DOHH2 (cell line): ENCODE measurements around the gene PPP2R5E.

Experiments
- H3F3A ChIP-seq: fragments of 200-600 bp; sonication (generic), shearing (Covaris generic); 2 replicates; pipeline ENCODE4 v1.6.0; 2016; ENCODE audit warnings: antibody characterized with exemption, mild to moderate bottlenecking; ENCODE audit not compliant: control insufficient read depth, insufficient read depth
- H3K27ac ChIP-seq: fragments of 200-600 bp; sonication (generic); 2 replicates; pipeline ENCODE4 v1.5.1; 2014; ENCODE audit warnings: low read depth, mild to moderate bottlenecking, low read length, moderate library complexity
- H3K27me3 ChIP-seq: fragments of 200-600 bp; sonication (generic); 2 replicates; pipeline ENCODE4 v1.6.1; 2014; ENCODE audit warnings: mild to moderate bottlenecking, low read length, mixed read lengths; ENCODE audit not compliant: control insufficient read depth
- H3K36me3 ChIP-seq: fragments of 200-600 bp; sonication (generic); 2 replicates; pipeline ENCODE4 v1.6.1; 2014; ENCODE audit warnings: mild to moderate bottlenecking, low read length, moderate library complexity, mixed read lengths; ENCODE audit not compliant: control insufficient read depth
- H3K4me1 ChIP-seq: fragments of 200-600 bp; sonication (generic); 2 replicates; pipeline ENCODE4 v1.6.1; 2014; ENCODE audit warnings: mild to moderate bottlenecking, low read length, mixed read lengths; ENCODE audit not compliant: control insufficient read depth
- H3K4me2 ChIP-seq: fragments of 200-600 bp; sonication (generic); 2 replicates; pipeline ENCODE4 v1.6.0; 2014; ENCODE audit warnings: mild to moderate bottlenecking, low read length, moderate library complexity
- H3K4me3 ChIP-seq: fragments of 200-600 bp; sonication (generic); 2 replicates; pipeline ENCODE4 v1.5.1; 2014; ENCODE audit warnings: mild to moderate bottlenecking, low read length, mixed read lengths
- H3K79me2 ChIP-seq: fragments of 200-600 bp; sonication (generic); 2 replicates; pipeline ENCODE4 v1.6.1; 2014; ENCODE audit warnings: mild to moderate bottlenecking, low read length, mixed read lengths; ENCODE audit not compliant: control insufficient read depth
- H3K9me2 ChIP-seq: fragments of 200-600 bp; sonication (generic); replicated peaks from 2 replicates; pipeline ENCODE4 v1.6.1; 2014; ENCODE audit warnings: mild to moderate bottlenecking, low read length, mixed read lengths; ENCODE audit not compliant: control insufficient read depth
- H3K9me3 ChIP-seq: fragments of 200-600 bp; sonication (generic); 2 replicates; pipeline ENCODE4 v1.6.1; 2014; ENCODE audit warnings: antibody characterized with exemption, low read length, mixed read lengths; ENCODE audit not compliant: control insufficient read depth, insufficient read depth
- H4K20me1 ChIP-seq: fragments of 200-600 bp; sonication (generic); 2 replicates; pipeline ENCODE4 v1.6.0; 2014; ENCODE audit warnings: low read depth, mild to moderate bottlenecking, antibody characterized with exemption, low read length, moderate library complexity; ENCODE audit not compliant: control insufficient read depth, insufficient read depth
- EZH2phosphoT487 ChIP-seq: fragments of 200-600 bp; sonication (generic); IDR thresholded peaks from 2 replicates; pipeline ENCODE4 v1.6.1; 2017; ENCODE audit warnings: borderline replicate concordance, mild to moderate bottlenecking, antibody characterized with exemption, low read length, moderate library complexity, mixed read lengths
- TF ChIP-seq, protein P1 (sequence below): fragments of 200-600 bp; sonication (generic); IDR thresholded peaks from one replicate; pipeline ENCODE4 v1.5.1; 2014; ENCODE audit warnings: antibody characterized with exemption, mild to moderate bottlenecking, low read depth, low read length; ENCODE audit not compliant: poor library complexity, severe bottlenecking

Gene PPP2R5E

GRCh38 chr14:63361790-63362189, 181.4 kb downstream of the PPP2R5E start:
- no peaks in the 10 kb centered on the region for H3K9me3 ChIP-seq
- no peak for TF ChIP-seq EZH2phosphoT487
- TF ChIP-seq, protein P1, sequence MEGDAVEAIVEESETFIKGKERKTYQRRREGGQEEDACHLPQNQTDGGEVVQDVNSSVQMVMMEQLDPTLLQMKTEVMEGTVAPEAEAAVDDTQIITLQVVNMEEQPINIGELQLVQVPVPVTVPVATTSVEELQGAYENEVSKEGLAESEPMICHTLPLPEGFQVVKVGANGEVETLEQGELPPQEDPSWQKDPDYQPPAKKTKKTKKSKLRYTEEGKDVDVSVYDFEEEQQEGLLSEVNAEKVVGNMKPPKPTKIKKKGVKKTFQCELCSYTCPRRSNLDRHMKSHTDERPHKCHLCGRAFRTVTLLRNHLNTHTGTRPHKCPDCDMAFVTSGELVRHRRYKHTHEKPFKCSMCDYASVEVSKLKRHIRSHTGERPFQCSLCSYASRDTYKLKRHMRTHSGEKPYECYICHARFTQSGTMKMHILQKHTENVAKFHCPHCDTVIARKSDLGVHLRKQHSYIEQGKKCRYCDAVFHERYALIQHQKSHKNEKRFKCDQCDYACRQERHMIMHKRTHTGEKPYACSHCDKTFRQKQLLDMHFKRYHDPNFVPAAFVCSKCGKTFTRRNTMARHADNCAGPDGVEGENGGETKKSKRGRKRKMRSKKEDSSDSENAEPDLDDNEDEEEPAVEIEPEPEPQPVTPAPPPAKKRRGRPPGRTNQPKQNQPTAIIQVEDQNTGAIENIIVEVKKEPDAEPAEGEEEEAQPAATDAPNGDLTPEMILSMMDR: no peak
- H3K36me3 ChIP-seq: no peaks in the 10 kb centered on the region

DNA sequence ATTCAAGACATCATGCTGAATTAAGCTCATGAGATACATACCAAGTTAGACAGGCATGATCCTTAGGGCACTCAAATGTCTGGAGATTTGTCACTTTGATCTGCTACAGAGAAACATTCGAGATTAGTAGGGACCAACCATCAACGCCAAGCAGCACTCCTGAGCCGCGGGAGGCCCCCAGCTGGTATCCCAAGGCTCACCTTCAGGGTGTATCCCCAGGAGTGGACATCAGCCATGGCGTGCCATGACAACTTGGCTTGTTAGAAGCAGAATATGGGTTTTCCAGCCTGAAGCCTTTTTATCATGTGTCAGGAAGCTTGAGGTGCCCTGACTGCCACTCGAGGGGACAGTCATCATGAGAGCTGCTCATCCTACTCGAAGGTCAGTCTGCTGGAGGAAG, 185.3 kb downstream of the PPP2R5E start:
- Histone ChIP-seq H3K4me1 (no peaks in the 10 kb centered on the region), H3K9me2 (no peaks in the 10 kb centered on the region), H3K9me3 (no peaks in the 10 kb centered on the region), H3K27ac (no peak overlapping the region), H3K4me2 (no peak overlapping the region), H3K36me3 (no peaks in the 10 kb centered on the region), H3K4me3 (no peak overlapping the region), H3K79me2 (no peaks in the 10 kb centered on the region), H3K27me3 (peaks cover 12% of the 10 kb centered on the region; the same call in 1 of the 2 replicates), H4K20me1 (no peaks in the 10 kb centered on the region), H3F3A (no peaks in the 10 kb centered on the region)
- TF ChIP-seq, protein P1: no peak
- TF ChIP-seq EZH2phosphoT487: no peak

More at GRCh38 chr14:63361790-63362189, 181.4 kb downstream of the PPP2R5E start:
- Histone ChIP-seq H3F3A (no peaks in the 10 kb centered on the region), H3K27me3 (peaks cover 12% of the 10 kb centered on the region; the same call in 1 of the 2 replicates), H3K79me2 (no peaks in the 10 kb centered on the region), H3K4me1 (no peaks in the 10 kb centered on the region), H3K27ac (no peak overlapping the region), H3K9me2 (no peaks in the 10 kb centered on the region), H3K4me2 (no peak overlapping the region), H4K20me1 (no peaks in the 10 kb centered on the region), H3K4me3 (no peak overlapping the region)

- Histone ChIP-seq H3K9me2 (no peaks in the 10 kb centered on the region), H3K27ac (no peak overlapping the region), H3K4me3 (no peak overlapping the region), H3F3A (no peaks in the 10 kb centered on the region), H4K20me1 (no peaks in the 10 kb centered on the region), H3K79me2 (no peaks in the 10 kb centered on the region), H3K9me3 (no peaks in the 10 kb centered on the region), H3K4me1 (no peaks in the 10 kb centered on the region), H3K27me3 (0 out of 2 replicates have a peak, but pooled peaks cover 6% of the 10 kb centered on the region), H3K36me3 (no peaks in the 10 kb centered on the region), H3K4me2 (no peak overlapping the region)
- TF ChIP-seq, protein P1: no peak
- no peak for TF ChIP-seq EZH2phosphoT487
Observed at GRCh38 chr14:63345826-63346225, 197.4 kb downstream of the PPP2R5E start.

DNA sequence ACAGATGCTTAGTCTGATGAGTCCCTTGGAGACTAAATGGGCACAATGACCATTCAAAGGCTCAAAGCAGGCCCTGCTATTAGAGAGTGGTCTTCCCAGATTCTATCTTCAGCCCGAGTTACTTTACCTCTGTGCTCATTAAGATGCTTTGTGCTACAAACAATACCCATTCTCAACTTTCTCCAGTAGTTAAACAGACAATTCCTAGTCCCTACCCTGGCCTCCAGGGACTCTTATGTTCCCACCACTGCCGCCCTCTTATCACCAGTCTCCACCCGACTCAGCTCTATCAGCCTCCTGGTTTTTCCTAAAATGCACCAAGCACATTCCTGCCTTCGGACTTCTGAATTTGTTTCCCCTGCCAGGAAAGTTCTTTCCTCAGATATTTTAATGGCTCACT, 198.8 kb downstream of the PPP2R5E start:
- no peak overlapping the region for H3K27ac ChIP-seq
- no peak overlapping the region for H3K4me3 ChIP-seq
- H3K4me1 ChIP-seq: no peaks in the 10 kb centered on the region
- H3F3A ChIP-seq: no peaks in the 10 kb centered on the region
- H3K4me2 ChIP-seq: no peak overlapping the region
- no peaks in the 10 kb centered on the region for H3K36me3 ChIP-seq
- no peaks in the 10 kb centered on the region for H4K20me1 ChIP-seq
- H3K9me3 ChIP-seq: no peaks in the 10 kb centered on the region
- TF ChIP-seq EZH2phosphoT487: no peak
- TF ChIP-seq, protein P1: no peak
- no peaks in the 10 kb centered on the region for H3K79me2 ChIP-seq
- H3K27me3 ChIP-seq: peaks cover 4% of the 10 kb centered on the region; the same call in 1 of the 2 replicates
- H3K9me2 ChIP-seq: no peaks in the 10 kb centered on the region
